Stomach (tissue), 4 donors: ENCODE measurements around the gene BCAS3.

Experiments used
- POLR2AphosphoS5 ChIP-seq, 3 donors: sonication (generic); formaldehyde crosslinking; IDR thresholded peaks; one replicate each; pipeline ENCODE4 v1.6.1; 2016; ENCODE audit warnings: antibody characterized with exemption in 3 of 3
- TF ChIP-seq, protein P1 (sequence below), 7 experiments: fragments of 450-650 bp in 4 of 7; fragments of 200-600 bp in 3 of 7; sonication (generic) in 3 of 7; IDR thresholded peaks; one replicate each; pipeline ENCODE4 v1.5.1; 2016 to 2019; ENCODE audit warnings: antibody characterized with exemption in 7 of 7, control low read depth in 2 of 7, mild to moderate bottlenecking in 1 of 7

DNA sequence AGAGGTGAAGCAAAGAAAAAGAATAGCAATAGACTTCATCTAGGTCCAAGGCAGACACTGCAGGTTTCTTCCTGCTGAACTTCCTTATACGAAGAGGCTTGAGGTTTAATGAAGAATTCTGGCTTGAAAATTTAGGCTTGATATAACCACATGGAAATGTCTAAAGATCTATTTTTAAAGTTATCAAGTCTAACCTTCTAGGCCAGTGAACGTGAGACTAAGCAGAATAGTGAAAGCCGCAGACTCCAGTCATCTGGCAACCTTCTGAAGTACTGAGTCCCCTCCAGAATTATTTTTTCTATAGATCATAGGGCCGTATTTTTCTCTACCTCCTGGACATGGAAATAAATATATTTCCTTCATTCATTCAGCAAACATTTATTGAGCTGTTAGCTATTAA lies 333.6 kb downstream of the BCAS3 start:
- no peak for TF ChIP-seq POLR2AphosphoS5 (IDR thresholded peaks at IDR 0.05)
- TF ChIP-seq, protein P1, sequence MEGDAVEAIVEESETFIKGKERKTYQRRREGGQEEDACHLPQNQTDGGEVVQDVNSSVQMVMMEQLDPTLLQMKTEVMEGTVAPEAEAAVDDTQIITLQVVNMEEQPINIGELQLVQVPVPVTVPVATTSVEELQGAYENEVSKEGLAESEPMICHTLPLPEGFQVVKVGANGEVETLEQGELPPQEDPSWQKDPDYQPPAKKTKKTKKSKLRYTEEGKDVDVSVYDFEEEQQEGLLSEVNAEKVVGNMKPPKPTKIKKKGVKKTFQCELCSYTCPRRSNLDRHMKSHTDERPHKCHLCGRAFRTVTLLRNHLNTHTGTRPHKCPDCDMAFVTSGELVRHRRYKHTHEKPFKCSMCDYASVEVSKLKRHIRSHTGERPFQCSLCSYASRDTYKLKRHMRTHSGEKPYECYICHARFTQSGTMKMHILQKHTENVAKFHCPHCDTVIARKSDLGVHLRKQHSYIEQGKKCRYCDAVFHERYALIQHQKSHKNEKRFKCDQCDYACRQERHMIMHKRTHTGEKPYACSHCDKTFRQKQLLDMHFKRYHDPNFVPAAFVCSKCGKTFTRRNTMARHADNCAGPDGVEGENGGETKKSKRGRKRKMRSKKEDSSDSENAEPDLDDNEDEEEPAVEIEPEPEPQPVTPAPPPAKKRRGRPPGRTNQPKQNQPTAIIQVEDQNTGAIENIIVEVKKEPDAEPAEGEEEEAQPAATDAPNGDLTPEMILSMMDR (IDR thresholded peaks at IDR 0.05), result no peak
